ENCODE results near the gene MACC1.

GRCh38 chr7:20153567-20153966 is 63.6 kb downstream of the MACC1 start:
- TF ChIP-seq, protein P1, sequence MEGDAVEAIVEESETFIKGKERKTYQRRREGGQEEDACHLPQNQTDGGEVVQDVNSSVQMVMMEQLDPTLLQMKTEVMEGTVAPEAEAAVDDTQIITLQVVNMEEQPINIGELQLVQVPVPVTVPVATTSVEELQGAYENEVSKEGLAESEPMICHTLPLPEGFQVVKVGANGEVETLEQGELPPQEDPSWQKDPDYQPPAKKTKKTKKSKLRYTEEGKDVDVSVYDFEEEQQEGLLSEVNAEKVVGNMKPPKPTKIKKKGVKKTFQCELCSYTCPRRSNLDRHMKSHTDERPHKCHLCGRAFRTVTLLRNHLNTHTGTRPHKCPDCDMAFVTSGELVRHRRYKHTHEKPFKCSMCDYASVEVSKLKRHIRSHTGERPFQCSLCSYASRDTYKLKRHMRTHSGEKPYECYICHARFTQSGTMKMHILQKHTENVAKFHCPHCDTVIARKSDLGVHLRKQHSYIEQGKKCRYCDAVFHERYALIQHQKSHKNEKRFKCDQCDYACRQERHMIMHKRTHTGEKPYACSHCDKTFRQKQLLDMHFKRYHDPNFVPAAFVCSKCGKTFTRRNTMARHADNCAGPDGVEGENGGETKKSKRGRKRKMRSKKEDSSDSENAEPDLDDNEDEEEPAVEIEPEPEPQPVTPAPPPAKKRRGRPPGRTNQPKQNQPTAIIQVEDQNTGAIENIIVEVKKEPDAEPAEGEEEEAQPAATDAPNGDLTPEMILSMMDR (IDR thresholded peaks at IDR 0.05) = no peak
- TF ChIP-seq POLR2A (IDR thresholded peaks at IDR 0.05) = no peak
